Forelimb muscle (tissue), 1 donor: ENCODE data around the gene ADCK2. TPM values are rescaled to one million over a fixed set of nuclear protein-coding genes. Genes with fewer than 3 reads are reported as not detected.
"Not testable (repeated sequence)": the region's sequence is repeated elsewhere in the genome, so short reads cannot be mapped to it uniquely, and the experiment has no call there.

Source experiments
- DNase-seq: peaks from one replicate; pipeline ENCODE4 v3.0.0-alpha.2; 2013; ENCODE audit warnings: low read depth
- polyA plus RNA-seq: library from polyadenylated mRNA; unstranded; fragments of 120-200 nt; gene quantifications from one replicate; pipeline ENCODE4 v1.2.1, GENCODE V29; 2013; ENCODE audit not compliant: insufficient read length

ADCK2 gene
- polyA plus RNA-seq, 1 donor, result 10.1 TPM

DNA sequence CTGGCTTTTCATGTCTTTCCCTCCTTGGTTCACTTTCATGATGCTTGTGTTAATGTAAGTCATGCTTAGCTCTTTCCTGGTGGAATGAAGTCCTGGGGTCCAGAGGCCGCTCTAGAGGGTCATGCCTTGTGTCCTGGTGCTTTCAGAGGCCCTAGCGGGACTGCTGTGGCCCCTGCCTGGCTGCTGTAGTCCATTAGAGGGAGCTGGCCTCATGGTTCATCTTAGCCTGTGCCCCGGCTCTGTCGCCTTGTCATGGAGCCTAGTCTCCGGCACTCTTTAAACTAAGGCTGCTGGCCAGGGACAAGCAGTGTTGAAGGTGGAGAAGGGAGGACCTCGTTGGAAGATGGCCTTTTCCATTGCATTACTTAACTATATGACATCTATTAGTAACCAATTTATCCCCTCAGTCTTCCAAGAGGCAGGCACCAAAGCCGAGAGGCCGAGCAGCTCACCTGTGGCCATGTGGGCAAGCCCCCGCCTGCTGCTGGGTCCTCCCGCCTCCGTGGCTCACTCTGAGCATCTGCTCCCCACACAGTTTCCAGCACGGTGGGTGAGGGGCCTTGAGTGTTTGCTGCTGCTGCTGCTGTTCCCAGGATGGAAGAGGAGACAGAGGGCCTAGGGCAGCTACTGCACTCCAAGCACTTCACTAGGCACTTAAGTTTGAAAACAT is 18.8 kb downstream of the ADCK2 start:
- no peak for DNase-seq

DNA sequence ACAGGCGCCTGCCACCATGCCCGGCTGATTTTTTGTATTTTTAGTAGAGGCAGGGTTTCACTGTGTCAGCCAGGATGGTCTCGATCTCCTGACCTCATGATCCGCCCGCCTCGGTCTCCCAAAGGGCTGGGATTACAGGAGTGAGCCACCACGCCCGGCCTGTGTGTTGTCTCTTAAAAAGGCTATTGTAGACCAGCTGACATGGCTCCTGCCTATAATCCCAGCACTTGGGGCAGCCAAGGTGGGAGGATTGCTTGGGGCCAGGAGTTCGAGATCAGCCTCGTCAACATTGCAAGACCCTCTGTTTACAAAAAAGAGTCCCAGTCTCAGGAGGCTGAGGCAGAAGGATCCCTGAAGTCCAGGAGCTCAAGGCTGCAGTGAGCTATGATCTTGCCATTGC is 21.1 kb downstream of the ADCK2 start:
- not testable (repeated sequence) for DNase-seq

DNA sequence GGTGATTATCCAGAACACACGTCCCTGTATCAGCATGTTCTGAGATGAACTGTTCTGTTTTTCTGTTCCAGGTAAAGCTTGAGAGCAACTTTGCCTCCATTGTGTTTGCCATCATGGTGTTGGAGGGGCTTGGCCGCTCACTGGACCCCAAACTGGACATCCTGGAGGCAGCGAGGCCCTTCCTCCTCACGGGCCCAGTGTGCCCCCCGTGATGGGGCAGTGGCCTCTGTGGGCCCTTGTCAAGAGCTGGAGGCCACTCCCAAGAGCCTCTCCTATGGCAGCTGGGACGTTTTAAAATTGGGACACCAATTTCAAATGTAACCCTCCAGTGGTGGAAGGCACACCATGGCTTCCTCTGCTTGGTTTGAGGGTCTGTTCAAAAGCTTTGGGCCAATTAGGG is 21.8 kb downstream of the ADCK2 start:
- no peak for DNase-seq

DNA sequence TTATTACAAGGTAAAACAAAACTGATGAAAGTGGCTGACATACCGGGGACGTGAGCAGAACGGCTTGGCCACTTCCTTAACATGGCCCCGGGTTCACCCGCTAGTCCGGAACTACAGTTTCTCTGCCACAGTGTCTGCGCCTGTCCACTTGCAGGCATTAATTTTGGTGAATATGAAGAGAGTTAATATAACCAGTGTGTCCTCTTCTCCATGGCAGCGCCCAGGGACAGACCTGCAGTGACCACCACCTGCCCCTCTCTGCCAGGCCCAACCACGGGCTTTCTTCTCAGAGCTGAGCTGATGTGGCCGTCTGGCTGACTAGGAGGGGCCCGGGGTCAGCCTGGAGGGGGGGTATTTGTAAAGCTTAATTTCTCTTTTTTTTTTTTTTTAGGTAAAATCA is 22.6 kb downstream of the ADCK2 start:
- DNase-seq, result no peak

DNA sequence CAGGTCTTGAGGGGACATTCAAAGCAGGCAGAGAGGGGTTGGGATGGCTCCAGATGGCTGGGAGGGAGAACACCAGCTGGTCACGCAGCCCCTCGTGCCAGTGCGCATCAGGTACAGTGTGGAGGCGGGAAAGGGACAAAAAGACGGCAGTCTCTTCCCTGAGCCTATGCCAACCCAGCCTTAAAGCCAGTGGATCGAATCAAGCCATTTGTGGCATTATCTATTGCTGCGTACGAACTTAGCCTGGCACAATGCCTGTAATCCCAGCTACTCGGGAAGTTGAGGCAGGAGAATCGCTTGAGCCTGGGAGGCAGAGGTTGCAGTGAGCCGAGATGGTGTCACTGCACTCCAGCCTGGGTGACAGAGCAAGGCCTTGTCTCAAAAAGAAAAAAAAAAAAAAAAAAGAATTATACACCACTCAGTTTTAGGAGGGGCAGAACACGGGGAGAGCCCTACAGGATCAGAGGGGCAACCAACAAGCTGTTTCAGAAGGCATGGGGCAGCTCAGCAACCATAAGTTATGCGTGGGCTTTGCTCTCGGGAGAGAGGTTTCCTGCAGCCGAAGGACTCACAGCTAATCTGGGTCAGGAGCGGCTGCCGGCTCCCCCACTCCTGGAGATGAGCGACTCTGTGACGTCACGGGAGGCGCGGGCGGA is 23.4 kb downstream of the ADCK2 start:
- DNase-seq, result peak; percentile 71

DNA sequence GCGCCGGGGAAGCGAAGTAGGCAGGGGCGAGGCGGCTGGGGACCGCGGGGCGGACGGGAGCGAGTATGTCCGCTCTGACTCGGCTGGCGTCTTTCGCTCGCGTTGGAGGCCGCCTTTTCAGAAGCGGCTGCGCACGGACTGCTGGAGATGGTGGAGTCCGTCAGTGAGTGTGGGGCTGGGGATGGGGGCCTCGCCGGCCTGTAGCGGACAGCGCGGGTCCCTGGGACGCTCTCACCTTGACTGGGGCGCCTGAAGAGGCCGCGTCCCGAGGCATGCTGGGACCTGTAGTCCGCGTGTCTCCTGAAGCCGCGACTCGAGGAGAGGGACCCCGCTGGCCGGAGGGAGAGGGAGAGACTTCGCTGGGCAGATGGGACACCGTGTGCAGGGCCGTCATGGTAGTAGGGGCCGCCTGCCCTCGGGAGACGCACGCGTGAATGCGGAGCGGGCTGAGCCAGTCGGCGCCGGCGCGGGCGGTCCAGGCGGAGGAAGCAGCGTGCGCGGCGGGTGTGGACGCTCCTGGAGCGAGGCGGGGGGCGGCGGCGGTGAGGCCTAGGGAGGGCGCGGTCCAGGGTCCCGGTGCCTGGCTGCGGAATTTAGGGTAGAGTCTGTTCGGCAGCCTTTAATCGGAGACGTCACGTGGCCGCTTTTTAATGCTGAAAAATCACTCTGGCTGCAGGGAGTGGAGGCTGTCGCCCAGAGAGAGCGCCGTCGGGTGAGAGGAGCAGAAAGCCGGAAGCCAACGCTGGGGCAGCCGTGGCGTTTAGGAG is 24.1 kb downstream of the ADCK2 start, which contains the start of gene NDUFB2:
Gene NDUFB2 (plus strand): TSS at position 29 of the 767 bp plus-strand sequence. CDS start 37 bp downstream, at position 66.
- no peak for DNase-seq

DNA sequence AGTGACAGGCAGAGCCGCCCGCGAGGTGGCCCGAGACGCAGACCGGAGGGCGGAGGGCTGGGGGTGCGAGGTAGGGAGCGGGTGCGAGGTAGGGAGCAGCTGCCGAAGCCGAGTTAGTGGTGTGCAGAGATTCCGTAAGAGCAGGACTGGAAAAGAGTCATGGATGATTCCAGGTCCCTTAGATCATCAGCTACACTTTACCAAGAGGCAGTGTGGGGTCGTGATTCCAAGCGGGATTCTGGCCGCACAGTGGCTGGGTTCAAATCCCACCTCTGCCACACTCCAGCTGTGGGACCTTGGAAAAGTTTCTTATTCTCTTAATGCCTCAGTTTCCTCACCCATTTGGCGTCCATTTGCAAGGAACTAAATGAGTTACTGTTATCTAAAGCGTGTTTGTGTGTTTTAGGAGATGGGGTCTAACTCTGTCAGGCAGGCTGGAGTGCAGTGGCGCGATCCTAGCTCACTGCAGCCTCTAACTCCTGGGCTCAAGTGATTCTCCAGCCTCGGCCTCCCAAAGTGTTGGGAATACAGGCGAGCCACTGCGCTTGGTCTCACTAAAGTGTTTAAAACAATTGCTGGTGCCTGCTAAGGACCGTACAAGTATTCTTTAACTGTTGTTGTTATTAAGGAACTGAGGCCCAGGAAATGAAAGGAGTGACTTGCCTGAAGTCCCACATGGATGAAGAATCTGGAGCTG is 24.9 kb downstream of the ADCK2 start:
- DNase-seq, result no peak

DNA sequence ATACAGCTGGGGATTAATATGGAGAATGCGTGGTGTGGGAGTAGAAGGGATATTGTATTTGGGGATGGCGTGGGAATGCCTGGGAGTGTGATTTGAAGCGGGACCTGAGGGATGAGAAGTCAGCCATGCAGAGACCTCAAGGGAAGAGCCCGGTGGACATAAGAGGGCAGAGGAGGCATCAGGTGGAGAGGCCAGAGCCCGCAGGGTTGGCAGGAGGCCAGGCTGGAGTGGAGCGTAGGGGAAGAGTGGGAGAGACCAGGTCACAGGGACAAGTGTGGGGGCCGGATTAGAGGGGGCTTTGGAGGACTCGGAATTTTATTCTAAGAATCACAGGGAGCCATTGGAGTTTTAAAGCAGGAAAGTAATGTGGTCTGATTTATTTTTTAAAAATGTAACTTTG is 25.7 kb downstream of the ADCK2 start:
- DNase-seq, result no peak

DNA sequence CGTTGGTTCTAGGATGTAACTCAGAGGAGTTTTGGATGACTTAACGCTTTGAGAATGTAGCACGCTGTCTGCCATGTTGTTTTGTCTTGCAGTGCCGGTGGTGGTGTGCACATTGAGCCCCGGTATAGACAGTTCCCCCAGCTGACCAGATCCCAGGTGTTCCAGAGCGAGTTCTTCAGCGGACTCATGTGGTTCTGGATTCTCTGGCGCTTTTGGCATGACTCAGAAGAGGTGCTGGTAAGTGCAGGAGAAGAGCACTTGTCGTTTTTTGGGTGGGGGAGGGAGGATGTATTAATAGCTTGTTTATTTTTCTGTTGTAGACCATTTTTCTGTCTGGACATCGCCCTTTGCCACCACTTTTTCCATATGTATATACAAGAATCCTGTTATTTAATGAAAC is 30.0 kb downstream of the ADCK2 start:
- DNase-seq, result no peak

DNA sequence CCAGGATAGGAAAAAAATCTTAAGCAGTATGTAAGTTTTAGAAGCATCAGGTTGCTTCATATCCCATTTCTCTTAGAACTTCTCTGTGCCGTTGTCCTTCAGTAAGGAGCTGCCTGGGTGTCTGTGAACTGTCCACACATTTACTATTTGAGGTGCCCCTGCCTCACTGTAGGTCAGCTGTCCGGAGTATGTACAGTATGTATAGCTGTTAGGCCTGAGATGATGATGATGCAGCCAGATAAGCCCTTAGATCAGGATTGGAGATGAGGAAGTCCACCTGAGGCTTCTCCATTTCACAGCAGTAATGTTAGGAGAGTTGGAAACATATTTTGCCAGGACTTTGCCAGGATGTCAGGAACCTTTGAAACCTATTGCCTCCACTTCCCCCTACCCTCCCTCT is 31.5 kb downstream of the ADCK2 start:
- no peak for DNase-seq

DNA sequence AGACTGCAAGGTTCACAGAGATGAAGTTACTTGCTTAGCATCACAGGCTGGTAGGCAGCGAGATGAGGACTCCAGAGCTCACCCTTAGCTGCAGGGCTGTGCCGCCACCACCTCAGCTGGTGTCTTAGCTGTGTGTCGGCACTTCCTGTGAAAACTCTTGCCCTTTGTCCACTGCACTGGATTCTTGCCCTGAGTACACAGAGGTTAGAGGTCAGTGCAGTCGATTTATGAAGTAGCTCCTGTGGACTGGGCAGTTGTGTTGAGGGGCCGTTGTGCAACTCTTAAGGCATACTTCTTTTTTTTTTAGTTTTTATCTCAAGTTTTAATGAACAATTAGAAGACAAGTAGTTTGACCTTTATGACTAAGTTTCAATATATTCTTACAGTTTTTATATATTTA is 34.4 kb downstream of the ADCK2 start:
- DNase-seq, result no peak

DNA sequence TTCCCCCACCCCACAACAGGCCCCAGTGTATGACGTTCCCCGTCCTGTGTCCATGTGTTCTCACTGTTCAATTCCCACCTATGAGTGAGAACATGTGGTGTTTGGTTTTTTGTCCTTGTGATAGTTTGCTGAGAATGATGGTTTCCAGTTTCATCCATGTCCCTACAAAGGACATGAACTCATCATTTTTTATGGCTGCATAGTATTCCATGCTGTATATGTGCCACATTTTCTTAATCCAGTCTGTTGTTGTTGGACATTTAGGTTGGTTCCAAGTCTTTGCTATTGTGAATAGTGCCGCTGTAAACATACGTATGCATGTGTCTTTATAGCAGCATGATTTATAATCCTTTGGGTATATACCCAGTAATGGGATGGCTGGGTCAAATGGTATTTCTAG is 36.0 kb downstream of the ADCK2 start:
- DNase-seq, result not testable (repeated sequence)

DNA sequence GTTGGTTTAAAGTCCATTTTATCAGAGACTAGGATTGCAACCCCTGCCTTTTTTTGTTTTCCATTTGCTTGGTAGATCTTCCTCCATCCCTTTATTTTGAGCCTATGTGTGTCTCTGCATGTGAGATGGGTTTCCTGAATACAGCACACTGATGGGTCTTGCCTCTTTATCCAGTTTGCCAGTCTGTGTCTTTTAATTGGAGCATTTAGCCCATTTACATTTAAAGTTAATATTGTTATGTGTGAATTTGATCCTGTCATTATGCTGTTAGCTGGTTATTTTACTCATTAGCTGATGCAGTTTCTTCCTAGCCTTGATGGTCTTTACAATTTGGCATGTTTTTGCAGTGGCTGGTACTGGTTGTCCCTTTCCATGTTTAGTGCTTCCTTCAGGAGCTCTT is 39.6 kb downstream of the ADCK2 start:
- DNase-seq, result not testable (repeated sequence)

DNA sequence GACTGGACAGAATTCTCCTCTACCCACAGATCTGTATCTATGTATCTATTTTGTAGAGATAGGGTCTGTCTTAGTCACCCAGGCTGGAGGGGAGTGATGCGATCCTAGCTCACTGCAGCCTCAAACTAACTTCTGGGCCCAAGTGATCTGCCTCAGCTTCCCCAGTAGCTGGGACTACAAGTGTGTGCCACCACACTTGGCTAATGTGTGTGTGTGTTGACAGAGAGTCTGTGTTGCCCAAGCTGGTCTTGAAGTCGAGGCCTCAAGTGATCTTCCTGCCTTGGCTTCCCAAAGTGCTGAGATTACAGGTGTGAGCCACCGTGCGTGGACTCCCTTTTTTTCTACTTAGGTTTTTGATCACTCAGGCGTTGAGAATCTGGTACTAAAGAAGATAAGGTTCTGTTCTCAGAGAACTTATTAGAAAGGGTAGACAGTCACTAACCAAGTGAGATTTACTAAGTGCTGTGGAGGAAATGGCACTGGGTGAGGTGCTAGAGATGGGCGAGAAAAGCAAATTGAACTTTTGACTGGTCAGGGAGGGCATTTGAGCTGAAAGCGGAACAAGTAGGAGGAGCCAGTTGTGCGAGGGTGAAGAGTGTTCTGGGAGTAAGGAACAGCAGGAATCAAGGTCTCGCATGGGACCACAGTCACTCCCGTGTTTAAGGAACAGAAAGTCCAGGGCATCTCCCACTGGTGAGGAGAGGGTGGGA is 41.7 kb downstream of the ADCK2 start:
- no peak for DNase-seq

DNA sequence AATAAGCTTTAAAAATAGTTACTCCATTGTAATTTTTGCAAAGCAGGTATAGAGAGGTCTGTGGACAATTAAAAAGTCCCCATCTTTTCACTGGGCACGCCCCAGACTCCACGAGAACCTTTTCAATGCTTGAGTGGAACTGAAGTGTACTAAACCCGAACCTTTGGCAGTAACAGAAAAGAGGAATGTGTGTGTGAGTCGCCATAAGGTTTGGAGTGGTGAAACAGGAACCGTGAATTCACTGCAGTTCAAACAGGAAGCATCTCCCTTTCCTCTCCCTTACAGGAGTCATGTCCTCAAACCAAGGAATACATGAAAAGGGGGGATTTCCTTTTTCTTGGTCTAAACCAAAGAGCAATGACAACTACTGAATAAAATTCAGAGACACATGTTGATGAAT is 47.0 kb downstream of the ADCK2 start:
- DNase-seq, result no peak

DNA sequence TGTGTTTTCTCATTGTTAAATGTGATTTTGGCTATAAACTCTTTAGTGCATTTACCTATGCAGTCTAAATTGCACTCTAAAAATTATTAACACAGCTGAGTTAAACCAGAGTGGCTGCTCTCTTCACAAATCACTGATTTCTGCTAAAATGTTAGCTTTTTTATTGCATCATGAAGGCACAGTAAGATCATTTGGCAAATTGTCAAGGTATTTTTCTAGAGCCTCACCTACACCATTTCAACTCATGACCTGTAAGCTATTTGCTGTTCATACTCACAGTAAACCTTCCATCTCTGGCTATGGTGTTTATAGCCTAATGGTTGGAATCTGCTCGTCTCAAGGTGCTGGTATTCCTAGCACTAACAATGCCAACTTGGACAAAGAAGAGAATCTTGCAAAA is 49.5 kb downstream of the ADCK2 start:
- DNase-seq, result no peak

DNA sequence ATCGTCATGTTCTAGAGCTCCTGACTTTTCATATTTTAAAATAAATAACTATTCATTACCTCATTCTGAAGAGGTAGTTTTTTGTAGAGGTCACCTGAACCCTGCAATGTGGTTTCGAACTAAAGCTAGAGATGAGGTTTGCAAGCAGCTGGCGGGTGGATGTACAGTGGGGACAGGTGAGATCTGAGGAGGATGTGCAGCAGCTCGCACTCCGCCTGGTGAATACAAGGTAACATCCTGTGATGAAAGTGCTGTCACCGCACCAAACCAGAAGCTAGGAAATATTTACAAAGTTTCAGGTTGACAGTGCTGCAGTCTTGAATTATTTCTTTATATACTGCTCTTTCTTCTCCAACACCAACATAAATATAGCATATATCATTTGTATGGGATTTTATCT is 50.3 kb downstream of the ADCK2 start:
- no peak for DNase-seq

DNA sequence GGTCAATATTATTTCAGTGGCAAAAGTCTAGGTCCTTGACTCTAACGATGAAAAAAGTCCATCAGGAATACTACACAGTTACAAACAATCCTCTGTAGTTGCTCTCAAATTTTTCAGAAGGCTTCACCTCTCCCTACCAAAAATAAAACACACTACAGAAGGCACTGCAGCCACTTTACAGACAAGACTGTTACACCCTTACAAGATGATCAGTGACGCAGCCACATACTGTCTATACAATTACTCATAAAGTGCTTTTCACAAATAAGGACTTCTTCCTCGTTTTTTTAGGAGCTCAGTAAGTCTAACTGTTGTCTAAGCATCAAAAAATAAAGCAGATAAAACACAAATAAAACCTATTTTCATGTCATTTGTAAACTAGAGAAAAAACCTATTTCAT is 50.8 kb downstream of the ADCK2 start:
- no peak for DNase-seq

DNA sequence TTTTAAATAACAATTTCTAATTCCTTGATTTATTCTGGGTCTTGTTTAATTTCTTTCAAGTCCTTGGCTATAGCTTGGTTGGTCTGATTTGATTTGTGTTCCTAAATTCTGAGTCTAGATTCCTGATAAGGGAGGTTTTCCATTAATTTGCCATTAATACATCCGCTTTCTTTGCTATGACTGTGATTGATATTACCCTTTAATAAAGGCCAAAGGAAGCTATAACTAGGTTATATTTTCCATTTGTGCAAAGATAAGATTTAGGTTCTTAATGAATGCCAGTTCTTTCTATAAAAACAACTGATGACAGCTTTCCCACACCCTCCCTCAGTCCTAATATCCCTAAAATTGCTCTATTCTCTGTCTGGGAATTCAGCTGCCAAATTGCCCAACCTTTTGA is 52.0 kb downstream of the ADCK2 start:
- no peak for DNase-seq

DNA sequence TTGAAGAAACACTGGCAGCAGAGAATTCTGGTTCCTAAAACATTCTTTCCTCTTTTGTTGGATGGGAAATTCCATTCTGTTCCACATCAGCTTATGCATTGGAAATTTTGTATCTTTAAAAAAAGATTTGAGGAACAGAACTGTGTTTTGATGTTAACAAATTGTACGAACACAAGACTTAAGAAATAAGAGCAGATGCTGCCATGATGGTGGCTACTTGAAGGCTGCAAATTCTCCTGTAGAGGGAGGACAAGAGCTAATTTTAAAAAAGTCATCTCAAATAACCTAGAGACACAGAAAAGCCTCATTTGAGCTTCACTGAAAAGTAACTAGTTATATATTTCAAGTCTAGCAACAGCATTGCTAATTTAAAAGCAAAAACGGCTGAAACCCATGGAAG is 53.5 kb downstream of the ADCK2 start:
- no peak for DNase-seq

DNA sequence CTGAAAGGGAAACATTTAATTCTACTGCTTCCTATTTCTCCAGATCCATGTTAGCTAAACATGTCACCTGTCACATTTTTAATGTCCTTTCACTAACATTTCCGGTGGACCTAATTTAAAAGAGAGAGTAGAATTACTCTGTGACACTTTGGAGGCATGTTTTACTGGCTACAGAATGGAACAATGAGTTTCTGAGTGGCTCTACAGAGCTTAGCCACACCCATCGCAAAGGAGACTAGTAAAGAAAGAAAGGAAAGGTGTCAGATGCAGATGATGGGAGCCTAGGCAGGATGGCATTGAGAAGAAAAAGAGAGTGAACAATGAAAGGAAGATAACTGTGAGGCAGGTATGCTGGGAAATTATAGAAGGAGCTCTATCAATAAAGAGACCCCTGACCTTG is 59.7 kb downstream of the ADCK2 start:
- DNase-seq, result no peak

DNA sequence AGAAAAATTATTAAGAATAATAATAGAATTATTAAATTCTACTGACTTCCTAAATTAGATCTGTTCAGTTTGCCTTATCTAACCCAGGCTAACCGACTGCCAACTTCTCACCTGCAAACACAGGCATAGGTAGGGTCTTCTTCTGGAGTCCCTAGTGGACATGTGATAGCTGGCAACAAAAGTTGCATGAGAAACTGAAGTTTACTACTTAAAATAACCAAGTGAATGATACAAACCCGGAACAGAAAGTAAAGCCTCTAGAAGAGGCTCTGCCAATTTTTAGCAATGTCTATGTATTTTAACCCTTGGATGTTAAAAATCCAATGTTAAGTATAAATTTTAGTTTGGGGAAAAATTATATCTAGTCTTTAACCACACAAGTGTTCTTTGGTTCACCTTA is 61.4 kb downstream of the ADCK2 start:
- no peak for DNase-seq
